H1 (cell line): Measurements from ENCODE around the gene LITAF. TPM values are rescaled to one million over a fixed set of nuclear protein-coding genes. Genes with fewer than 3 reads are reported as not detected.

Experiments used
- CTCF ChIA-PET: fragments of 300-600 bp; sonication (Branson Sonifier 250); formaldehyde crosslinking; loops from one replicate; lab custom pipeline; 2021; ENCODE audit not compliant: partially characterized antibody; lab: Charles Lee
- POLR2A ChIA-PET: fragments of 300-600 bp; sonication (Branson Sonifier 250); formaldehyde crosslinking; loops from one replicate; lab custom pipeline; 2021; ENCODE audit warnings: inconsistent platforms; ENCODE audit not compliant: partially characterized antibody; lab: Charles Lee
- DNase-seq, 2 experiments: peaks; one replicate each; pipeline versions ENCODE4 v3.0.0 to v3.0.0-alpha.2; 2010 to 2022; ENCODE audit warnings: low spot score in 2 of 2, low read depth in 1 of 2, mixed read lengths in 1 of 2
- FAIRE-seq: peaks from 2 replicates; lab custom pipeline; 2011; peaks lifted over from hg19 to GRCh38; lab: Jason Lieb, UNC
- H2AFZ ChIP-seq: 2 replicates; pipeline ENCODE4 v1.8.1; 2012; ENCODE audit warnings: low read length, inconsistent platforms
- H2AK5ac ChIP-seq: 2 replicates; pipeline ENCODE4 v1.6.1; 2013; ENCODE audit warnings: low read depth, low read length
- H2BK120ac ChIP-seq: replicated peaks from 2 replicates; pipeline ENCODE3; 2013; ENCODE audit warnings: low read depth, low read length, inconsistent platforms
- H2BK12ac ChIP-seq: 2 replicates; pipeline ENCODE4 v1.6.1; 2013; ENCODE audit warnings: low read depth, low read length
- H2BK15ac ChIP-seq: 2 replicates; pipeline ENCODE4 v1.6.1; 2013; ENCODE audit warnings: low read length
- H2BK20ac ChIP-seq: 2 replicates; pipeline ENCODE4 v1.6.1; 2013; ENCODE audit warnings: low read length
- H2BK5ac ChIP-seq: 2 replicates; pipeline ENCODE4 v1.6.1; 2013; ENCODE audit warnings: low read depth, low read length
- H3K14ac ChIP-seq: 2 replicates; pipeline ENCODE4 v1.6.1; 2013; ENCODE audit warnings: inconsistent platforms; ENCODE audit not compliant: insufficient read length
- H3K18ac ChIP-seq: 2 replicates; pipeline ENCODE4 v1.6.1; 2013; ENCODE audit warnings: low read length; ENCODE audit errors: extremely low read depth
- H3K23ac ChIP-seq: 2 replicates; pipeline ENCODE4 v1.6.1; 2013; ENCODE audit warnings: inconsistent platforms; ENCODE audit not compliant: insufficient read length
- H3K23me2 ChIP-seq: 2 replicates; pipeline ENCODE4 v1.6.1; 2013; ENCODE audit warnings: low read depth, low read length
- H3K27ac ChIP-seq: 2 replicates; pipeline ENCODE4 v1.6.1; 2011; ENCODE audit warnings: low read depth, low read length, inconsistent platforms
- H3K27me3 ChIP-seq, 4 experiments: replicated peaks in 1 of 4; 1 replicate in 1 of 4; 2 replicates in 3 of 4; pipeline versions ENCODE4 v1.6.1 to v1.8.1; 2011 to 2013; ENCODE audit warnings: low read length in 3 of 4, mild to moderate bottlenecking in 3 of 4, inconsistent platforms in 2 of 4, mixed read lengths in 2 of 4, moderate library complexity in 1 of 4; ENCODE audit not compliant: control insufficient read depth in 3 of 4, insufficient read depth in 3 of 4; ENCODE audit errors: extremely low read depth in 1 of 4
- H3K36me3 ChIP-seq, 4 experiments: 2 replicates each; pipeline versions ENCODE4 v1.6.1 to v1.8.1; 2011 to 2013; ENCODE audit warnings: mild to moderate bottlenecking in 4 of 4, low read length in 3 of 4, moderate library complexity in 2 of 4, control low read depth in 1 of 4, inconsistent platforms in 1 of 4; ENCODE audit not compliant: insufficient read depth in 4 of 4, control insufficient read depth in 2 of 4
- H3K4ac ChIP-seq: replicated peaks from 2 replicates; pipeline ENCODE3; 2013; ENCODE audit warnings: low read length, low read depth, mixed read lengths, inconsistent platforms; ENCODE audit not compliant: insufficient read length
- H3K4me1 ChIP-seq, 4 experiments: replicated peaks in 1 of 4; 1 replicate in 1 of 4; 2 replicates in 3 of 4; pipeline versions ENCODE4 v1.6.1 to v1.8.1; 2011 to 2013; ENCODE audit warnings: low read length in 3 of 4, inconsistent platforms in 2 of 4, mixed read lengths in 1 of 4; ENCODE audit not compliant: insufficient read depth in 4 of 4, control insufficient read depth in 3 of 4
- H3K4me2 ChIP-seq, 2 experiments: 2 replicates each; pipeline versions ENCODE4 v1.6.1 to v1.8.1; 2011 to 2013; ENCODE audit warnings: low read depth in 2 of 2, low read length in 2 of 2, control low read depth in 1 of 2, inconsistent platforms in 1 of 2, mild to moderate bottlenecking in 1 of 2; ENCODE audit not compliant: insufficient read depth in 1 of 2
- H3K4me3 ChIP-seq, 4 experiments: fragments of 200-600, 300-600 bp in 1 of 4; sonication (generic), shearing (Covaris generic), sonication (Bioruptor Twin) in 1 of 4; 2 replicates each; pipeline versions ENCODE4 v1.5.1 to v1.8.1; 2011 to 2016; ENCODE audit warnings: low read length in 4 of 4, low read depth in 3 of 4, control low read depth in 2 of 4, inconsistent platforms in 2 of 4, mild to moderate bottlenecking in 2 of 4, mixed read lengths in 1 of 4, moderate library complexity in 1 of 4; ENCODE audit not compliant: insufficient read depth in 2 of 4; ENCODE audit errors: extremely low read depth in 1 of 4
- H3K56ac ChIP-seq: replicated peaks from 2 replicates; pipeline ENCODE3; 2013; ENCODE audit warnings: low read depth, mild to moderate bottlenecking, mixed read lengths, low read length, inconsistent platforms; ENCODE audit not compliant: insufficient read length
- H3K79me1 ChIP-seq: 2 replicates; pipeline ENCODE4 v1.6.1; 2013; ENCODE audit warnings: low read depth, low read length, control low read depth
- H3K79me2 ChIP-seq, 2 experiments: 2 replicates each; pipeline versions ENCODE4 v1.6.1 to v1.8.1; 2012 to 2013; ENCODE audit warnings: low read length in 2 of 2, mild to moderate bottlenecking in 2 of 2, inconsistent platforms in 1 of 2; ENCODE audit not compliant: insufficient read depth in 2 of 2, control insufficient read depth in 1 of 2
- H3K9ac ChIP-seq, 4 experiments: replicated peaks in 1 of 4; 1 replicate in 1 of 4; 2 replicates in 3 of 4; pipeline versions ENCODE4 v1.6.1 to v1.8.1; 2011 to 2013; ENCODE audit warnings: low read depth in 3 of 4, low read length in 3 of 4, control low read depth in 2 of 4, mild to moderate bottlenecking in 2 of 4, moderate library complexity in 2 of 4, inconsistent platforms in 1 of 4; ENCODE audit errors: extremely low read depth in 1 of 4
- H3K9me3 ChIP-seq, 2 experiments: 2 replicates each; pipeline versions ENCODE4 v1.6.1 to v1.8.1; 2012 to 2013; ENCODE audit warnings: mild to moderate bottlenecking in 2 of 2, moderate library complexity in 2 of 2, control low read depth in 1 of 2, inconsistent platforms in 1 of 2, low read depth in 1 of 2, low read length in 1 of 2, mixed read lengths in 1 of 2; ENCODE audit not compliant: insufficient read depth in 2 of 2
- H4K20me1 ChIP-seq, 2 experiments: replicated peaks in 1 of 2; 2 replicates each; pipeline versions ENCODE3 to v1.8.1; 2011 to 2013; ENCODE audit warnings: inconsistent platforms in 2 of 2, low read length in 2 of 2, mild to moderate bottlenecking in 1 of 2; ENCODE audit not compliant: insufficient read depth in 2 of 2, control insufficient read depth in 1 of 2
- H4K5ac ChIP-seq: 2 replicates; pipeline ENCODE4 v1.6.1; 2013; ENCODE audit warnings: low read length, low read depth, mixed read lengths, inconsistent platforms; ENCODE audit not compliant: insufficient read length
- H4K8ac ChIP-seq: 2 replicates; pipeline ENCODE4 v1.8.0; 2013; ENCODE audit warnings: mild to moderate bottlenecking, moderate library complexity, low read length, inconsistent platforms; ENCODE audit not compliant: insufficient read depth; ENCODE audit errors: extremely low read depth
- H4K91ac ChIP-seq: replicated peaks from 2 replicates; pipeline ENCODE3; 2013; ENCODE audit warnings: low read length, mixed read lengths, inconsistent platforms; ENCODE audit not compliant: insufficient read length
- BRCA1 ChIP-seq: IDR thresholded peaks from 2 replicates; pipeline ENCODE4 v1.6.1; 2012; ENCODE audit warnings: low read depth, low read length, improper control_type of control experiment
- CBX8 ChIP-seq: fragments of 300-800, 300-1000 bp; sonication (generic); IDR thresholded peaks from 2 replicates; pipeline ENCODE4 v1.7.1; 2016; ENCODE audit warnings: low read depth, low read length, borderline replicate concordance
- CHD1 ChIP-seq: IDR thresholded peaks from 2 replicates; pipeline ENCODE4 v1.6.1; 2012; ENCODE audit warnings: low read depth, low read length, improper control_type of control experiment
- JUND ChIP-seq: IDR thresholded peaks from 2 replicates; pipeline ENCODE4 v1.6.1; 2011; ENCODE audit warnings: mild to moderate bottlenecking, improper control_type of control experiment, low read length
- KDM1A ChIP-seq: fragments of 200-600, 300-600 bp; sonication (generic); IDR thresholded peaks from 2 replicates; pipeline ENCODE4 v1.7.1; 2016; ENCODE audit warnings: mild to moderate bottlenecking, low read length, borderline replicate concordance
- KDM5A ChIP-seq: fragments of 200-600 bp; IDR thresholded peaks from 2 replicates; pipeline ENCODE4 v1.7.1; 2012; ENCODE audit warnings: mild to moderate bottlenecking, low read length, inconsistent platforms, mixed read lengths
- POLR2A ChIP-seq, 2 experiments: IDR thresholded peaks; 1 replicate in 1 of 2; 2 replicates in 1 of 2; pipeline ENCODE4 v1.6.1; 2011; ENCODE audit warnings: low read depth in 2 of 2, low read length in 2 of 2, mild to moderate bottlenecking in 2 of 2; ENCODE audit errors: control extremely low read depth in 1 of 2
- RFX5 ChIP-seq: IDR thresholded peaks from 2 replicates; pipeline ENCODE4 v1.6.1; 2011; ENCODE audit warnings: low read depth, low read length, improper control_type of control experiment, borderline replicate concordance
- SP4 ChIP-seq: IDR thresholded peaks from 2 replicates; pipeline ENCODE4 v1.6.1; 2012; ENCODE audit warnings: low read length, inconsistent platforms
- YY1 ChIP-seq: IDR thresholded peaks from 2 replicates; pipeline ENCODE4 v1.6.1; 2011; ENCODE audit warnings: low read depth, mild to moderate bottlenecking, low read length
- ZNF274 ChIP-seq: IDR thresholded peaks from 2 replicates; pipeline ENCODE4 v1.7.0; 2012; ENCODE audit warnings: low read length, borderline replicate concordance; ENCODE audit errors: extremely low read depth
- WGBS, 2 experiments: shearing (Covaris generic) in 1 of 2; methylation state at CpG; one replicate each; pipeline versions ENCODE4 v1.1.6 to v1.1.7; 2013 to 2015; ENCODE audit warnings: low lambda C conversion rate in 2 of 2, mixed read lengths in 2 of 2, inconsistent platforms in 1 of 2, low coverage in 1 of 2, missing lambda C conversion rate in 1 of 2; ENCODE audit not compliant: insufficient replicate concordance in 2 of 2, insufficient coverage in 1 of 2, insufficient read length in 1 of 2; ENCODE audit errors: extremely low coverage in 1 of 2, missing lambda C conversion rate in 1 of 2; 5-methylcytosine and 5-hydroxymethylcytosine counted together
- polyA plus RNA-seq, 7 experiments: library from polyadenylated mRNA; depleted of rRNA in 3 of 7; stranded (reverse) in 5 of 7; unstranded in 2 of 7; fragments of >200 nt in 5 of 7; fragments of 200-250 nt in 2 of 7; gene quantifications; 1 replicate in 5 of 7; 2 replicates in 1 of 7; 4 replicates in 1 of 7; pipeline versions ENCODE4 v1.2.1 to v1.2.3, GENCODE V29; 2011 to 2013; ENCODE audit warnings: missing spikeins in 2 of 7, mixed read lengths in 2 of 7
- total RNA-seq: library from RNA; stranded (reverse); fragmentation: NEBNext Ultra II Directional; extraction: Animal tissue kit (Norgen Biotek cat#: 25700); gene quantifications from 2 replicates; pipeline ENCODE4 v1.2.1, GENCODE V29; 2021
- TF ChIP-seq, protein P1 (sequence below): IDR thresholded peaks from 2 replicates; pipeline ENCODE4 v1.6.1; 2011; ENCODE audit warnings: low read length, improper control_type of control experiment

The LITAF gene
- total and polyA plus RNA-seq, 2 of the 8 experiments (the other 6 are each of a cell fraction or from before 2014, with no cell fraction given) = 165 to 205 TPM

DNA sequence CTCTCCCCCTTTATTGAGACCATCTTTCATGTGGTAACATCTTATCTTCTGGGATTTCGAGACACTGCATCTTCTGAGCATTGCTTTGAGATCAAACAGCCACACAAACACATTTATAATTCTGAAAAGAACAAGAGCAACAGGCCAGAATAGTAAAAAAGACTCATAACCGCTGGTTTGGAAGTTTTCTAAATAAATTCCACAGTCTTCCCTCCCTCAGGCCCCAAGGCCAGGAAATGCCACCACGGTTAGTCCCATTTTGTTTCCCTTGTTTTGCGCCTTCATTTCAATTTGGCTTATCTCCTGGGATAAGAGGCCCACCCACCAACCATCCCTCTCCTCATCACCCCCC, 25.3 kb downstream of the LITAF start:
- H4K5ac ChIP-seq = no peak overlapping the region
- no peak overlapping the region for H3K27ac ChIP-seq
- H4K8ac ChIP-seq = no peak overlapping the region
- no peak overlapping the region for H3K9ac ChIP-seq
- H4K20me1 ChIP-seq = peaks cover 3 to 6% of the 10 kb centered on the region in 2 experiments
- no peak overlapping the region for H2AK5ac ChIP-seq
- peak overlapping the region; percentile 83; the same call in 1 of the 2 replicates for H2BK5ac ChIP-seq
- H3K4me2 ChIP-seq = no peak overlapping the region
- H2BK15ac ChIP-seq = no peak overlapping the region
- WGBS, 2 experiments = 90% methylated on average over 4 of the region's 4 CpGs; no CpG with 5 or more reads in 1 of the 2 experiments
- H3K23me2 ChIP-seq = no peaks in the 10 kb centered on the region
- FAIRE-seq (no peak), DNase-seq (no peak)
- peaks cover 4 to 80% of the 10 kb centered on the region in 2 experiments; a peak in 3 of 4 replicates for H3K79me2 ChIP-seq
- no peak overlapping the region for H4K91ac ChIP-seq
- peaks cover 0 to 1% of the 10 kb centered on the region in 2 experiments; a peak in 3 of 4 replicates for H3K9me3 ChIP-seq
- no peak overlapping the region for H3K4ac ChIP-seq
- H3K79me1 ChIP-seq = peaks cover 10% of the 10 kb centered on the region
- no peak overlapping the region for H3K4me3 ChIP-seq
- H2BK12ac ChIP-seq = 0 out of 2 replicates have a peak overlapping the region, but pooled peaks have one; percentile 75
- no peak overlapping the region for H2AFZ ChIP-seq
- H3K36me3 ChIP-seq = peaks cover 0 to 8% (median 1%) of the 10 kb centered on the region in 4 experiments; a peak in 6 of 8 replicates
- no peak overlapping the region for H2BK120ac ChIP-seq
- no peaks in the 10 kb centered on the region for H3K27me3 ChIP-seq
- 0 out of 2 replicates have a peak overlapping the region, but pooled peaks have one; percentile 48 for H3K18ac ChIP-seq
- H3K23ac ChIP-seq = no peak overlapping the region
- no peak overlapping the region for H3K14ac ChIP-seq
- H3K56ac ChIP-seq = no peak overlapping the region
- ChIA-PET CTCF (interaction anchor here (3.1 kb wide), 1 partner anchor 30 kb away, joined by 12 read pairs; no protein-coding TSS in a partner anchor), POLR2A (interaction anchor here (1.3 kb wide), 1 partner anchor 12 kb away, joined by 3 read pairs; no protein-coding TSS in a partner anchor)
- H3K4me1 ChIP-seq = peaks cover 3 to 14% (median 6%) of the 10 kb centered on the region in 4 experiments
- H2BK20ac ChIP-seq = no peak overlapping the region
- TF ChIP-seq RFX5 (no peak), POLR2A (IDR thresholded peaks at IDR 0.05; ENCODE audit: control extremely low read depth in 1 of 2, low read depth in 2 of 2, low read length in 2 of 2) (no peak), CBX8 (no peak), BRCA1 (no peak), ZNF274 (no peak), JUND (no peak), KDM1A (no peak), KDM5A (no peak), CHD1 (no peak), SP4 (no peak), YY1 (no peak)
- TF ChIP-seq, protein P1, sequence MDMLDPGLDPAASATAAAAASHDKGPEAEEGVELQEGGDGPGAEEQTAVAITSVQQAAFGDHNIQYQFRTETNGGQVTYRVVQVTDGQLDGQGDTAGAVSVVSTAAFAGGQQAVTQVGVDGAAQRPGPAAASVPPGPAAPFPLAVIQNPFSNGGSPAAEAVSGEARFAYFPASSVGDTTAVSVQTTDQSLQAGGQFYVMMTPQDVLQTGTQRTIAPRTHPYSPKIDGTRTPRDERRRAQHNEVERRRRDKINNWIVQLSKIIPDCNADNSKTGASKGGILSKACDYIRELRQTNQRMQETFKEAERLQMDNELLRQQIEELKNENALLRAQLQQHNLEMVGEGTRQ = no peak
